IMR-90 (cell line): ENCODE results near the gene KRTAP11-1.

Experiments used
- BHLHE40 ChIP-seq: fragments of 150-350 bp; IDR thresholded peaks from 2 replicates; pipeline ENCODE4 v1.6.1; 2016; ENCODE audit warnings: mild to moderate bottlenecking, low read depth, low read length
- CEBPB ChIP-seq: IDR thresholded peaks from 2 replicates; pipeline ENCODE4 v1.6.1; 2012; ENCODE audit warnings: low read depth, low read length, improper control_type of control experiment
- CHD1 ChIP-seq: IDR thresholded peaks from 2 replicates; pipeline ENCODE4 v1.6.1; 2012; ENCODE audit warnings: low read depth, low read length, improper control_type of control experiment
- CTCF ChIP-seq: conservative IDR thresholded peaks from 2 replicates; pipeline ENCODE4 v1.5.1; 2012; ENCODE audit warnings: mild to moderate bottlenecking, low read depth, low read length, improper control_type of control experiment
- FOS ChIP-seq: fragments of 150-350 bp; IDR thresholded peaks from 2 replicates; pipeline ENCODE4 v1.6.1; 2016; ENCODE audit warnings: low read depth, low read length
- MXI1 ChIP-seq: IDR thresholded peaks from 2 replicates; pipeline ENCODE4 v1.6.1; 2012; ENCODE audit warnings: low read depth, mild to moderate bottlenecking, low read length, moderate library complexity, borderline replicate concordance
- NFE2L2 ChIP-seq: fragments of 150-350 bp; IDR thresholded peaks from 2 replicates; pipeline ENCODE4 v1.6.1; 2016; ENCODE audit warnings: low read depth, mild to moderate bottlenecking, low read length
- POLR2A ChIP-seq: IDR thresholded peaks from 2 replicates; pipeline ENCODE4 v1.6.1; 2012; ENCODE audit warnings: mild to moderate bottlenecking, low read depth, low read length
- RAD21 ChIP-seq: IDR thresholded peaks from 2 replicates; pipeline ENCODE4 v1.6.1; 2012; ENCODE audit warnings: low read length, improper control_type of control experiment
- RCOR1 ChIP-seq: IDR thresholded peaks from 2 replicates; pipeline ENCODE4 v1.6.1; 2012; ENCODE audit warnings: mild to moderate bottlenecking, low read length, improper control_type of control experiment; ENCODE audit not compliant: insufficient replicate concordance
- RFX5 ChIP-seq: IDR thresholded peaks from 2 replicates; pipeline ENCODE4 v1.8.0; 2012; ENCODE audit warnings: low read depth, mild to moderate bottlenecking, low read length, moderate library complexity
- SMC3 ChIP-seq: fragments of 150-350 bp; IDR thresholded peaks from 2 replicates; pipeline ENCODE4 v1.6.1; 2016; ENCODE audit warnings: low read depth, mild to moderate bottlenecking, antibody characterized with exemption, low read length, moderate library complexity
- USF2 ChIP-seq: fragments of 150-350 bp; IDR thresholded peaks from 2 replicates; pipeline ENCODE4 v1.6.1; 2017; ENCODE audit warnings: mild to moderate bottlenecking, antibody characterized with exemption, low read length, low read depth

DNA sequence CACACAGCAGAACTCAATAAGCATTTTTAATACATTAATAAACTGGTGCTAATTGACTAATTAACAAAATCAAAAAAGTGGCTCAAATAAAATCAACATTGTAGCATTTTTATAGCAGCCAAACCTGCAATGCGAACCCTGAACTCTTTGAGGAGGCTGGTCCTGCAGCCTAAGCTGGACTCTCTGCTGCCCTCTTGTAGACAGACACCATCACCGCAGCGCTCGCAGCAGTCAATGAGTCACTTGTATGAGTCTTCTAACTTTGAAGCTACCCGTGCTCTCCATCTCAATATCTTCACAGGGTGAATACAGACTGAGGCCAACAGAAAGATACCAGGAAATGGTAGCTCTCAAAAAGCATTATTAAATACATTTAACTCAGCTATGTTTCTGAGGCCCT is 42.1 kb downstream of the KRTAP11-1 start:
- TF ChIP-seq CTCF (no peak), MXI1 (no peak), RAD21 (no peak), POLR2A (no peak), SMC3 (no peak), USF2 (no peak), CEBPB (no peak), CHD1 (no peak), BHLHE40 (no peak), RFX5 (no peak), RCOR1 (no peak), FOS (no peak), NFE2L2 (no peak)
